Measurements from ENCODE around the gene UBE2U.
A peak's percentile ranks its signal among the peaks of the same experiment; 100 is the strongest.

The UBE2U gene

DNA sequence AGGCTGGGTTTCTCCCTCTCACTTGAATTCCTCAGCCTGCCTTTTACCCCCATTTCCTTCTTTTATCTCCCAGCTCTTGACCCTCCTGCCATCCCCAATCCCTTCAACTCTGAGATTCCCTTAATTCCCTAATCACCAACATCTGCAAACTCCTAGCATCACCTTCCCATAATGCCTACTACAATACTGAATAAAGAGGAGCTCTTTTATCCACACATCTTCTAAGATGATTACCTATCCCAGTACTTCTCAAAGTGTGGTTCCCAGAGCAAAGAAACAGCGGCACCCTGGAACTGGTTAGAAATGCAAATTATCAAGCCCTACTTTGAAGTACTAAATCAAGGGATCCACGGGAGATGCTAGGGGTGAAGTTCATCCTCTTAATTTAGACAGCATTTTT is 21.2 kb upstream of the UBE2U start:
- TF ChIP-seq CTCF (IDR thresholded peaks at IDR 0.05) = no peak
- H3K36me3 ChIP-seq = no peaks in the 10 kb centered on the region
- no peaks in the 10 kb centered on the region for H3K9me3 ChIP-seq
- H3K27me3 ChIP-seq = no peaks in the 10 kb centered on the region
- H3K4me3 ChIP-seq (ENCODE audit: low read depth in 1 of 2, low read length in 1 of 2) = no peak overlapping the region
- no peak overlapping the region for H3K27ac ChIP-seq
- H3K4me1 ChIP-seq (ENCODE audit: control insufficient read depth in 1 of 2, insufficient read depth in 1 of 2, low read depth in 1 of 2, low read length in 1 of 2) = peaks cover 3 to 12% of the 10 kb centered on the region in 2 experiments

- no peak overlapping the region for H3K4me3 ChIP-seq (ENCODE audit: low read depth in 1 of 2, low read length in 1 of 2)
- peak overlapping the region; percentile 44 for H3K27ac ChIP-seq
- H3K9me3 ChIP-seq = no peaks in the 10 kb centered on the region
- H3K36me3 ChIP-seq = no peaks in the 10 kb centered on the region
- no peak for TF ChIP-seq CTCF (IDR thresholded peaks at IDR 0.05)
- no peaks in the 10 kb centered on the region for H3K27me3 ChIP-seq
- H3K4me1 ChIP-seq (ENCODE audit: control insufficient read depth in 1 of 2, insufficient read depth in 1 of 2, low read depth in 1 of 2, low read length in 1 of 2) = peaks cover 3 to 10% of the 10 kb centered on the region in 2 experiments
Observed at GRCh38 chr1:64183395-64184002, 19.9 kb upstream of the UBE2U start.

DNA sequence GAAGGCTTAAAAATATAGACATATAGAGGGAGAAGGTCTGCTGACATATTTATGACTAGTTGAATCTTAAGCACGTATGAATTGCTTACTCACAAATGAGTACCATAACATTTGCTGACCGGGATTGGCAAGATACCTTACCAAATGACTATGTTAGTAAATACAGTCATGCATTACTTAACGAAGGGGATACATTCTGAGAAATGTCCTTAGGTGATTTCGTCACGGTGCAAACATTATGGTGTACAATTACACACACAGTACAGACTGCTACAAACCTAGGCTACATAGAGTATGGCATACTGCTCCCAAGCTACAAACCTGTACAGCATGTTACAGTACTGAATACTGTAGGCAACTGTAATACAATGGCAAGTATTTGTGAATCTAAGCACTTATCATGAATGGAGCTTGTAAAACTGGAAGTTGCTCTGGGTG is 19.4 kb upstream of the UBE2U start:
- H3K36me3 ChIP-seq = no peaks in the 10 kb centered on the region
- H3K27me3 ChIP-seq = no peaks in the 10 kb centered on the region
- H3K9me3 ChIP-seq = no peaks in the 10 kb centered on the region
- H3K4me3 ChIP-seq (ENCODE audit: low read depth in 1 of 2, low read length in 1 of 2) = no peak overlapping the region
- peaks cover 3 to 10% of the 10 kb centered on the region in 2 experiments for H3K4me1 ChIP-seq (ENCODE audit: control insufficient read depth in 1 of 2, insufficient read depth in 1 of 2, low read depth in 1 of 2, low read length in 1 of 2)
- no peak overlapping the region for H3K27ac ChIP-seq
- no peak for TF ChIP-seq CTCF (IDR thresholded peaks at IDR 0.05)

DNA sequence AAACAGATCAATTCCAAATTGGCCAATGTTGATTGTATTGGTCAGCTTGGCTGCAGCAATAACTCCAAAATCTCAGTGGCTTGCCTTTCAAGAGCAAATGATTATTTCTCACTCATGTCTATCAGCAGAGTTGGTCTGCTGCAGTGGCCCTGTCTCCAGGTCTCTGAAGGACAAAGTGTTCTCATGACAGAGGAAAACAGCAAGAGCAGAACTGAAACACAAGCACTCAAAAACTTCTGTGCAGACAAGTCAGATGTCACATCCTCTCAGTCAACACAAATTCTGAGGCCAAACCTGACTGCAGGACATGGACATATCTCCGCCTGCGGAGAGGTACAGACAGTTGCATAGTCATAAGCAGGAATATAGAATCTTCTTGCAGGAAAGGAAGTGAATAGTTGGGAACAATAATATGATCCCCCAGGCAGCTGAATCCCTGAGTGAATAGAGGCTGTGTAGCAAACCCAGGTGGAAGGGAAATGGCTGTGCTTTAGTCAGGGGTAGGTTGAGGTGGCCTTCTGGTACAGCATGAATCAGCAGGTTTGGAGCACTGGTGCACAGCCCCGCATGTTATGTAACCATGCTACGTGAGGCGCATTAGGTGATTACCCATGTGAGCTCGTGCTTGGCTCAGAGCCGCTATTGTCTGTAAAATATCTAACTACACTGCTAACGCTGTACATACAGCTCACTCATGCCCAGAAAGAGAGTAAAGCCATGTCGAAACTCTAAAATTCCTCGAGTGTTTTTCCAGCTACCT is 17.1 kb upstream of the UBE2U start:
- Histone ChIP-seq H3K4me3 (ENCODE audit: low read depth in 1 of 2, low read length in 1 of 2) (no peak overlapping the region), H3K27me3 (no peaks in the 10 kb centered on the region), H3K36me3 (no peaks in the 10 kb centered on the region), H3K27ac (no peak overlapping the region), H3K4me1 (ENCODE audit: control insufficient read depth in 1 of 2, insufficient read depth in 1 of 2, low read depth in 1 of 2, low read length in 1 of 2) (peaks cover 3 to 10% of the 10 kb centered on the region in 2 experiments), H3K9me3 (no peaks in the 10 kb centered on the region)
- no peak for TF ChIP-seq CTCF (IDR thresholded peaks at IDR 0.05)

GRCh38 chr1:64186898-64187280 is 16.5 kb upstream of the UBE2U start:
- Histone ChIP-seq H3K4me3 (ENCODE audit: low read depth in 1 of 2, low read length in 1 of 2) (no peak overlapping the region), H3K9me3 (no peaks in the 10 kb centered on the region), H3K4me1 (ENCODE audit: control insufficient read depth in 1 of 2, insufficient read depth in 1 of 2, low read depth in 1 of 2, low read length in 1 of 2) (peaks cover 3 to 10% of the 10 kb centered on the region in 2 experiments), H3K27ac (no peak overlapping the region), H3K27me3 (no peaks in the 10 kb centered on the region), H3K36me3 (no peaks in the 10 kb centered on the region)
- TF ChIP-seq CTCF (IDR thresholded peaks at IDR 0.05) = no peak

All from neutrophil (primary cell).